Hematopoietic multipotent progenitor cell treated with erythropoietin and hydrocortisone succinate and interleukin-3 and kit ligand, for 8 days (in vitro differentiated cells): Measurements from ENCODE around the gene PCBD1.
"Not testable (repeated sequence)": the region's sequence is repeated elsewhere in the genome, so short reads cannot be mapped to it uniquely, and the experiment has no call there.

Experiments
- DNase-seq: peaks from one replicate; pipeline ENCODE4 v3.0.0-alpha.2; 2015

PCBD1 gene

GRCh38 chr10:70887804-70888800, at the start of gene PCBD1:
Gene PCBD1, minus strand, starts transcription at chr10:70888565. Its CDS starts 32 bp downstream, at chr10:70888533.
- DNase-seq, result peak; percentile 63

- DNase-seq, result no peak
These were observed 49.3 kb upstream of the PCBD1 start for GRCh38 chr10:70937661-70938060.

GRCh38 chr10:70936111-70936510, 47.7 kb upstream of the PCBD1 start:
- DNase-seq, result no peak

GRCh38 chr10:70935631-70936030, 47.3 kb upstream of the PCBD1 start:
- no peak for DNase-seq

- DNase-seq, result no peak
These were observed 46.8 kb upstream of the PCBD1 start for GRCh38 chr10:70935125-70935625.

GRCh38 chr10:70934701-70935100, 46.3 kb upstream of the PCBD1 start:
- no peak for DNase-seq

- no peak for DNase-seq
These were observed 44.2 kb upstream of the PCBD1 start for GRCh38 chr10:70932392-70933196.

GRCh38 chr10:70931168-70931815, 42.9 kb upstream of the PCBD1 start:
- DNase-seq, result no peak

GRCh38 chr10:70930263-70931000, 42.1 kb upstream of the PCBD1 start:
- DNase-seq, result no peak

- DNase-seq, result no peak
These were observed 39.8 kb upstream of the PCBD1 start for GRCh38 chr10:70928140-70928539.

GRCh38 chr10:70927189-70927943, 39.0 kb upstream of the PCBD1 start:
- DNase-seq, result no peak

GRCh38 chr10:70926226-70927000, 38.0 kb upstream of the PCBD1 start:
- no peak for DNase-seq

GRCh38 chr10:70925377-70926225, 37.2 kb upstream of the PCBD1 start:
- DNase-seq, result peak; percentile 21

- DNase-seq, result no peak
These were observed 35.3 kb upstream of the PCBD1 start for GRCh38 chr10:70923696-70924095.

GRCh38 chr10:70921285-70921684, 32.9 kb upstream of the PCBD1 start:
- no peak for DNase-seq

GRCh38 chr10:70920519-70920918, 32.2 kb upstream of the PCBD1 start:
- DNase-seq, result no peak

- not testable (repeated sequence) for DNase-seq
These were observed 31.5 kb upstream of the PCBD1 start for GRCh38 chr10:70919906-70920305.

- DNase-seq, result no peak
These were observed 30.6 kb upstream of the PCBD1 start for GRCh38 chr10:70918851-70919530.

GRCh38 chr10:70917635-70918034, 29.3 kb upstream of the PCBD1 start:
- DNase-seq, result no peak
